Thyroid gland (tissue), 4 donors: ENCODE data around the gene ARHGEF3.

Experiments
- POLR2A ChIP-seq, 2 donors: fragments of 450-650 bp; IDR thresholded peaks; one replicate each; pipeline ENCODE4 v1.6.1; 2017; ENCODE audit warnings: antibody characterized with exemption in 2 of 2, mild to moderate bottlenecking in 2 of 2, moderate library complexity in 1 of 2
- TF ChIP-seq, protein P1 (sequence below), 6 experiments: fragments of 200-600 bp in 3 of 6; fragments of 450-650 bp in 3 of 6; sonication (generic) in 3 of 6; IDR thresholded peaks; one replicate each; pipeline ENCODE4 v1.5.1; 2016 to 2019; ENCODE audit warnings: antibody characterized with exemption in 6 of 6, mild to moderate bottlenecking in 2 of 6, inconsistent platforms in 1 of 6, moderate library complexity in 1 of 6

DNA sequence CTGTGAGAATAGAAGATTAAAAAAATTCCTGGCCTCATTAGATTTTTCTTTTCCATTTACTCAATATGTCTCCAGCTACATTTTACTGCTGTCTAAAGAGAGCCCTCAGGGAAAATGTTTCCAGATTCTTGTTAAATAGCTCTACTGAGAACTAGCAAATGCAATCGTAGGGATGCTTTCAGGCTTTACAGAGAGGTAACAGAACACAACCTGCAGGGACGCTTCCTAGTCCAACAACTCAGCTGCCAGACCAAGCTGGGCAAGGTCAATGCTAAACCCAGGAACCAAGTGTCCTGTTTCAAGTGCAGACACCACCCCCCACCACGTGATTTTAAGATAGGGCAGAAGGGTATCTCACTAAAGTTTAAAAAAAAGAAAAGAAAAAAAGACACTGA is 25.2 kb downstream of the ARHGEF3 start:
- TF ChIP-seq, protein P1, sequence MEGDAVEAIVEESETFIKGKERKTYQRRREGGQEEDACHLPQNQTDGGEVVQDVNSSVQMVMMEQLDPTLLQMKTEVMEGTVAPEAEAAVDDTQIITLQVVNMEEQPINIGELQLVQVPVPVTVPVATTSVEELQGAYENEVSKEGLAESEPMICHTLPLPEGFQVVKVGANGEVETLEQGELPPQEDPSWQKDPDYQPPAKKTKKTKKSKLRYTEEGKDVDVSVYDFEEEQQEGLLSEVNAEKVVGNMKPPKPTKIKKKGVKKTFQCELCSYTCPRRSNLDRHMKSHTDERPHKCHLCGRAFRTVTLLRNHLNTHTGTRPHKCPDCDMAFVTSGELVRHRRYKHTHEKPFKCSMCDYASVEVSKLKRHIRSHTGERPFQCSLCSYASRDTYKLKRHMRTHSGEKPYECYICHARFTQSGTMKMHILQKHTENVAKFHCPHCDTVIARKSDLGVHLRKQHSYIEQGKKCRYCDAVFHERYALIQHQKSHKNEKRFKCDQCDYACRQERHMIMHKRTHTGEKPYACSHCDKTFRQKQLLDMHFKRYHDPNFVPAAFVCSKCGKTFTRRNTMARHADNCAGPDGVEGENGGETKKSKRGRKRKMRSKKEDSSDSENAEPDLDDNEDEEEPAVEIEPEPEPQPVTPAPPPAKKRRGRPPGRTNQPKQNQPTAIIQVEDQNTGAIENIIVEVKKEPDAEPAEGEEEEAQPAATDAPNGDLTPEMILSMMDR (IDR thresholded peaks at IDR 0.05), result no peak
- no peak for TF ChIP-seq POLR2A (IDR thresholded peaks at IDR 0.05)
